Activated CD8-positive, alpha-beta T cell treated with anti-CD3 and anti-CD28 coated beads for 36 hours (primary cell): ENCODE results near the gene IL17REL. TPM values are rescaled to one million over a fixed set of nuclear protein-coding genes. Genes with fewer than 3 reads are reported as not detected.

Experiments used
- ATAC-seq: fragments of 200-7000 bp; cut with Tn5 transposase; one replicate; pipeline ENCODE4 v1.10.0; 2021; ENCODE audit warnings: mild to moderate bottlenecking, moderate library complexity
- CTCF ChIA-PET: fragments of 350-600 bp; sonication (Branson Sonifier 250); formaldehyde crosslinking; loops from one replicate; lab custom pipeline; 2021; ENCODE audit warnings: antibody characterized with exemption; lab: Charles Lee
- POLR2A ChIA-PET: fragments of 350-600 bp; sonication (Branson Sonifier 250); formaldehyde crosslinking; loops from one replicate; lab custom pipeline; 2021; ENCODE audit warnings: antibody characterized with exemption; lab: Charles Lee
- DNase-seq: peaks from one replicate; pipeline ENCODE4 v3.0.0-alpha.2; 2020
- H3K27ac Mint-ChIP-seq: one replicate; pipeline ENCODE4 v1.8.0; 2021; ENCODE audit warnings: mild to moderate bottlenecking, mixed read lengths
- H3K27me3 Mint-ChIP-seq: one replicate; pipeline ENCODE4 v1.8.0; 2021; ENCODE audit warnings: mixed read lengths
- H3K36me3 Mint-ChIP-seq: one replicate; pipeline ENCODE4 v1.8.0; 2021; ENCODE audit warnings: low read depth, mixed read lengths
- H3K4me1 Mint-ChIP-seq: one replicate; pipeline ENCODE4 v1.8.0; 2021; ENCODE audit warnings: low read depth, mixed read lengths
- H3K4me3 Mint-ChIP-seq: one replicate; pipeline ENCODE4 v1.8.0; 2021; ENCODE audit warnings: mild to moderate bottlenecking, moderate library complexity, mixed read lengths
- H3K9me3 Mint-ChIP-seq: one replicate; pipeline ENCODE4 v1.8.0; 2021; ENCODE audit warnings: mixed read lengths
- CTCF ChIP-seq: fragments of 200-600 bp; IDR thresholded peaks from one replicate; pipeline ENCODE4 v1.8.0; 2022; ENCODE audit warnings: antibody characterized with exemption, mild to moderate bottlenecking
- intact Hi-C: fragments of 100-400 bp; cut with micrococcal nuclease; formaldehyde crosslinking; loops from one replicate; pipeline ENCODE4 v1.10.0; 2022
- total RNA-seq, 2 experiments: library from RNA; stranded (reverse); gene quantifications; one replicate each; pipeline ENCODE4 v1.2.3, GENCODE V29; 2021

The IL17REL gene
- total RNA-seq, 2 experiments from 2014 or later, result 0.14 TPM; not detected in 1

DNA sequence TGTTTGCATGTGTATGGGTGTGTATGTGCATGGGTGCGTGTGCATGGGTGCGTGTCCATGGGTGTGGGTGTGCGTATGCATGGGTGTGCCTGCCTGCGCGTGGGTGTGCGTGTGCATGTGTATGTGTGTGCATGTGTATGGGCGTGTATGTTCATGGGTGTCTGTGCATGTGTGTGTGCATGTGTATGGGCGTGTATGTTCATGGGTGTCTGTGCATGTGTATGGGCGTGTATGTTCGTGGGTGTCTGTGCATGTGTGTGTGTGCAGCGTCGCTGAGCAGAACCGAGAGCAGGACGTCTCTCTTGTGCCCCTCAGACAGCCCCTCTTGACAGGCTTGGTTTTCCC lies 13.9 kb downstream of the IL17REL start:
- no peak overlapping the region for H3K27ac Mint-ChIP-seq
- TF ChIP-seq CTCF, result no peak
- DNase-seq (no peak), ATAC-seq (no peak)
- no peaks in the 10 kb centered on the region for H3K36me3 Mint-ChIP-seq
- intact Hi-C loops, result no loop called here
- H3K27me3 Mint-ChIP-seq, result peaks cover 11% of the 10 kb centered on the region
- H3K4me3 Mint-ChIP-seq, result no peak overlapping the region
- no peaks in the 10 kb centered on the region for H3K9me3 Mint-ChIP-seq
- peaks cover 6% of the 10 kb centered on the region for H3K4me1 Mint-ChIP-seq
- ChIA-PET POLR2A (no interaction called here), CTCF (interaction anchor here (1.5 kb wide), 1 partner anchor 8 kb away, joined by 3 read pairs; no protein-coding TSS in a partner anchor)

DNA sequence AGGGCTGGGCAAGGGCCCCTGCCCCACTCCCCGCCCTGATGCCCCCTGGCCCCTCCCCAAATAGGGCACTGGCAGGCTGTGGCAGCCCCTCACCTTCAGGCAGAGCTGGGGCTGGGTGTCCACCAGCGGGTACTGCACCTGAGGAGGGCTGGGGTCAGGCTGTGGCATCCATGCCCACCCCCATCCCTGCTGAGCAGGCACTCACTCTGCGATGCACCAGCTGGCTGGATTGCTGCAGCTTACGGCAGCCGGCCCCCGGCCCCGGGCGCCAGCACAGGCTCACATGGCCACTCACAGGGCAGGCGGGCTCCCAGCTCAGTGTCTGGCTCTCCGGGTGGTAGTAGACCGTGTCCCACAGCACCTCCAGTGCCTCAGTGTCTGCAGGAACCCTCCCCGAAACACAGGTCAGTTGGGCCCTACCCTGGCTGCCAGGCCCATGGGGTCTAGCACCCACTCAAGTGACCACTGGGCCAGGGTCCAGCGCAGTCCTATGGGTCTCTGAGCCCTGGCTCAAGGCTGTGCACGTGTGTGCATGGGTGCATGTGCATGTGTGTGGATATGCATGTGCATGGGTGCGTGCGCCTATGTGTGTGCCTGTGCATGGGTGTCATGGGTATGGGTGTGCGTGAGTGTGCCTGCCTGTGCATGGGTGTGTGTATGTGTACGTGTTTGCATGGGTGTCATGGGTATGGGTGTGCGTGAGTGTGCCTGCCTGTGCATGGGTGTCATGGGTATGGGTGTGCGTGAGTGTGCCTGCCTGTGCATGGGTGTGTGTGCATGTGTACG lies 14.4 kb downstream of the IL17REL start:
- no peak overlapping the region for H3K27ac Mint-ChIP-seq
- H3K4me3 Mint-ChIP-seq, result no peak overlapping the region
- peaks cover 10% of the 10 kb centered on the region for H3K27me3 Mint-ChIP-seq
- CTCF ChIA-PET, result interaction anchor here (1.0 kb wide), 1 partner anchor 32 kb away, joined by 4 read pairs; no protein-coding TSS in a partner anchor
- no peak for ATAC-seq
- POLR2A ChIA-PET, result no interaction called here
- no peak for DNase-seq
- intact Hi-C loops, result no loop called here
- no peaks in the 10 kb centered on the region for H3K9me3 Mint-ChIP-seq
- peaks cover 10% of the 10 kb centered on the region for H3K4me1 Mint-ChIP-seq
- TF ChIP-seq CTCF, result no peak
- no peaks in the 10 kb centered on the region for H3K36me3 Mint-ChIP-seq

GRCh38 chr22:49997251-49997599 lies 15.3 kb downstream of the IL17REL start:
- POLR2A ChIA-PET, result interaction anchor here (0.9 to 1.0 kb wide), 2 partner anchors 21 to 31 kb away, joined by 3 read pairs; no protein-coding TSS in a partner anchor
- Mint-ChIP-seq H3K4me1 (peaks cover 14% of the 10 kb centered on the region), H3K27ac (no peak overlapping the region), H3K4me3 (no peak overlapping the region), H3K36me3 (no peaks in the 10 kb centered on the region), H3K9me3 (no peaks in the 10 kb centered on the region), H3K27me3 (peaks cover 10% of the 10 kb centered on the region)
- ATAC-seq, result no peak
- CTCF ChIA-PET, result interaction anchor here (1.0 to 5.6 kb wide), 2 partner anchors 33 to 34 kb away, joined by 4 to 63 read pairs; no protein-coding TSS in a partner anchor
- TF ChIP-seq CTCF, result no peak
- DNase-seq, result no peak
- intact Hi-C loops, result no loop called here

DNA sequence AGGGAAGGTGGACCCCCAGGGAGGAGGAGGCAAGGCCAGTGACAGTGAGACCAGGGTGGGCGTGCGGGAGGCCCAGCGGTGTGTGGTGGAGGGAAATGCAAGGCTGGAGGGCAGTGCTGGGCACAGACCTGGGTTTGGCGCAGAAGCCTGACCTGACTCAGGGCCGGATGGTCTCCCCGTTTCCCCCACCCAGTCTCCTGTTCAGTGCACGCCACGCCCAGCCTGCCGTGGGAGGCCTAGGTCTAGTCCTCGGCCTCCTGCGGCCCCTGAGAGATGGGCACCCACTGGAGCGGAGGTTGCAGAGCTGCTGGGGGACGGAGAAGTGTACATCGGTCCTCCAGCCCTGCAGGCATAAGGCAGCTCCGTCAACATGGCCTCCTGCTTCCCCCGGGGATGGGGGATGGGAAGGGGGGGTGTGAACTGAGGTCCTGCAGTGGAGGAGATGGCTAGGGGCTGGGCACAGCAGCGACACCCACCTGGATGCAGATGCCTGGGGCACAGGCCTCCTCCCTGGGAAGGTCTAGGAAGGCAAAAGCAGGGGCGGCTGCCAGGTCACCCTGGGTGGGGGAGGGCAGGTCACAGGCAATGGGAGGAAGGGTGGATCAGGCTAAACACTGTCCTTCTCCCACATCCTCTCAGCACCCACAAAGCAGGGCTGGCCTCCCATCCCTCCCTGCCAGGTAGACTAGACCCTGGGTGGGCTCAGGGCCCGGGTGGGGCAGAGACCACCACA lies 15.9 kb downstream of the IL17REL start:
- Mint-ChIP-seq H3K27me3 (peaks cover 10% of the 10 kb centered on the region), H3K9me3 (peaks cover 3% of the 10 kb centered on the region), H3K27ac (no peak overlapping the region), H3K4me3 (no peak overlapping the region), H3K4me1 (peaks cover 14% of the 10 kb centered on the region), H3K36me3 (no peaks in the 10 kb centered on the region)
- no peak for TF ChIP-seq CTCF
- ChIA-PET POLR2A (interaction anchor here (0.9 to 1.0 kb wide), 2 partner anchors 21 to 31 kb away, joined by 3 read pairs; no protein-coding TSS in a partner anchor), CTCF (interaction anchor here (0.6 to 5.6 kb wide), 2 partner anchors 34 to 130 kb away, joined by 3 to 63 read pairs; no protein-coding TSS in a partner anchor)
- DNase-seq (no peak), ATAC-seq (no peak)
- intact Hi-C loops, result no loop called here
